K562 (cell line): ENCODE measurements around the gene CCNI. TPM values are rescaled to one million over a fixed set of nuclear protein-coding genes. Genes with fewer than 3 reads are reported as not detected.

ENCODE experiments used
- BCOR ChIP-seq: fragments of 450-650 bp; IDR thresholded peaks from 2 replicates; pipeline ENCODE4 v1.6.1; 2016
- HDAC2 ChIP-seq: fragments of 450-650 bp; IDR thresholded peaks from 2 replicates; pipeline ENCODE4 v1.6.1; 2016; ENCODE audit warnings: mild to moderate bottlenecking
- JUN ChIP-seq, 2 experiments: sonication (generic) in 1 of 2; formaldehyde crosslinking in 1 of 2; IDR thresholded peaks; 2 replicates each; pipeline versions ENCODE4 v1.6.1 to v1.8.0; 2012 to 2022; ENCODE audit warnings: borderline replicate concordance in 2 of 2, mild to moderate bottlenecking in 2 of 2, improper control_type of control experiment in 1 of 2, low read depth in 1 of 2, low read length in 1 of 2, missing genetic modification reagents in 1 of 2
- MTA1 ChIP-seq: fragments of 450-650 bp; IDR thresholded peaks from 2 replicates; pipeline ENCODE4 v1.6.1; 2017; ENCODE audit warnings: borderline replicate concordance
- MYC ChIP-seq, 2 experiments: fragments of 250-450 bp in 1 of 2; sonication (Bioruptor Pico) in 1 of 2; IDR thresholded peaks; 2 replicates each; pipeline versions ENCODE4 v1.5.1 to v1.6.1; 2012 to 2021; ENCODE audit warnings: low read depth in 2 of 2, borderline replicate concordance in 1 of 2, improper control_type of control experiment in 1 of 2, low read length in 1 of 2, mild to moderate bottlenecking in 1 of 2, moderate library complexity in 1 of 2
- RFX5 ChIP-seq: IDR thresholded peaks from 2 replicates; pipeline ENCODE4 v1.6.1; 2011; ENCODE audit warnings: low read depth, mild to moderate bottlenecking, improper control_type of control experiment, low read length
- TARDBP ChIP-seq: fragments of 450-650 bp; IDR thresholded peaks from 2 replicates; pipeline ENCODE4 v1.6.1; 2016
- ZNF224 ChIP-seq: sonication (generic); formaldehyde crosslinking; IDR thresholded peaks from 2 replicates; pipeline ENCODE4 v1.8.0; 2022; ENCODE audit warnings: mild to moderate bottlenecking, missing genetic modification reagents
- ZNF311 ChIP-seq: fragments of 250-450 bp; sonication (Bioruptor Pico); IDR thresholded peaks from 2 replicates; pipeline ENCODE4 v1.4.0; 2020; ENCODE audit warnings: mild to moderate bottlenecking, moderate library complexity
- polyA plus RNA-seq, 8 experiments: library from polyadenylated mRNA; depleted of rRNA in 4 of 8; stranded (reverse) in 5 of 8; unstranded in 3 of 8; fragments of >200 nt; fragmentation: Nextera tagmentation in 2 of 8; fragmentation: Illumina TruSeq in 1 of 8; extraction: Ambion mirVana in 2 of 8; extraction: Trizol in 1 of 8; gene quantifications; 2 replicates each; pipeline versions ENCODE4 v1.2.1 to v1.2.3, GENCODE V29; 2011 to 2014; ENCODE audit warnings: inconsistent platforms in 1 of 8, missing spikeins in 1 of 8
- total RNA-seq, 7 experiments: library from RNA; depleted of rRNA in 6 of 7; stranded (reverse); fragments of >200 nt in 6 of 7; fragmentation: Illumina TruSeq in 2 of 7; extraction: Trizol in 2 of 7; gene quantifications; 2 replicates each; pipeline versions ENCODE4 v1.2.1 to v1.2.3, GENCODE V29; 2011 to 2021; ENCODE audit warnings: low replicate concordance in 1 of 7
- TF ChIP-seq, protein P1 (sequence below): fragments of 250-450 bp; sonication (Bioruptor Pico); IDR thresholded peaks from 2 replicates; pipeline ENCODE4 v1.9.0; 2021; ENCODE audit warnings: mild to moderate bottlenecking
- TF ChIP-seq, protein P2 (sequence below), 2 experiments: fragments of 450-650 bp in 1 of 2; sonication (generic) in 1 of 2; formaldehyde crosslinking in 1 of 2; IDR thresholded peaks in 1 of 2; conservative IDR thresholded peaks in 1 of 2; 2 replicates each; pipeline versions ENCODE4 v1.6.1 to v1.8.1; 2016 to 2023; ENCODE audit warnings: mild to moderate bottlenecking in 2 of 2, moderate library complexity in 2 of 2, inconsistent platforms in 1 of 2, missing genetic modification reagents in 1 of 2
- TF ChIP-seq, protein P3 (sequence below), 2 experiments: fragments of 450-650 bp; IDR thresholded peaks; 2 replicates each; pipeline ENCODE4 v1.6.1; 2016; ENCODE audit warnings: mild to moderate bottlenecking in 2 of 2, borderline replicate concordance in 1 of 2, low read depth in 1 of 2, moderate library complexity in 1 of 2
- TF ChIP-seq, protein P4 (sequence below): fragments of 450-650 bp; IDR thresholded peaks from 2 replicates; pipeline ENCODE4 v1.6.1; 2016; ENCODE audit warnings: borderline replicate concordance

CCNI gene
- total and polyA plus RNA-seq, 9 of the 15 experiments (the other 6 are each of a cell fraction or from before 2014, with no cell fraction given) = 43.3 to 159 (median 98.5) TPM

DNA sequence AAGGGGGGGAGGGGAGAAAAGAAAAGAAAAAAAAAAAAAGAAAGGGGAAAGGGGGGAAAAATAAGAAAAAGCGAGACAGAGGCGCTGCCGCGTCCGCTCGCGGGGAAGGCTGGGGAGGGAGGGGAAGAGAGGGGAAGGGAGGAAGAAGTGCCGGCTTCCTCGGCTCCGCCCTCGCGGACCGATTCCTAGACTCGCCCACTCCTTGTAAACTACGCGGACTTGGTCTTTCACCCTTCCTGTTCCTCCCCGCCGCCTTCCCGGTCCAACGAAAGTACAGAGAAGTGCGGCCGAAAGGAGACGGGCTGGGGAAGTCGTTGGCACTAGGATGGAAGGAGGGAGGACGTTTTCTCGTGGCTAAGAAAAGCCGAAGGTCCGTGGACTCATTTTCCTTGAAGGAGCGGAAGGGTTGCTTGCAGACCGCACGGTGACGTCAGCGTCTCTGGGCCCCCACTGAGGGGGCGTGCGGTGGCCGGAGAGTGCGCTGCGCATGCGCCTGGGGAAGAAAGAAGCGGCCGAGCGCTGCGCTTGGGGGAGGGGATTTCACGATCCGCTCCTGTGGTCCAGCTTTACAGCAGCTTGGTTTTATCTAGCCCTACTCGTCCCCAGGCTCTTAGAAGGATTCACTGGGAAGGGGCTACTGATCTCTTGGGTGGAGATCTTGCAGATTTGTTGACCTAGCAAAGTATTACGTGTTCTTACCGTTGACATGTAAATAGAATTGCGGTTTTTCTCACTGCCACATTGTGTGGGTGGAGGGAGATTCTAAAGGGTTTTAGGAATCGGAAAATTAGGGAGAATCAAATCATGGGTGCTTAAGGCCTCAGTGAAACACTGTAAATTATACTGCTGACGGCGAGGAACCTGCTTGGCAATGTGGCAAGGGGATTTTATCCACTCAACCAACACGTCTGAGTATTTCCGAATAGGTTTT, at the start of gene CCNI (continued):
- no peak for TF ChIP-seq ZNF224 (CRISPR knock-in tag)
- TF ChIP-seq HDAC2 = peak; percentile 96
- no peak for TF ChIP-seq RFX5
- peak; percentile 92 for TF ChIP-seq JUN (IDR thresholded peaks at IDR 0.05; ENCODE audit: borderline replicate concordance, low read depth, low read length)
- TF ChIP-seq JUN (CRISPR knock-in tag; IDR thresholded peaks at IDR 0.05; ENCODE audit: borderline replicate concordance) = peak; percentile 99
- TF ChIP-seq, protein P1, sequence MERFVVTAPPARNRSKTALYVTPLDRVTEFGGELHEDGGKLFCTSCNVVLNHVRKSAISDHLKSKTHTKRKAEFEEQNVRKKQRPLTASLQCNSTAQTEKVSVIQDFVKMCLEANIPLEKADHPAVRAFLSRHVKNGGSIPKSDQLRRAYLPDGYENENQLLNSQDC = no peak
- TF ChIP-seq TARDBP = peak; percentile 76
- no peak for TF ChIP-seq ZNF311
- TF ChIP-seq MYC (IDR thresholded peaks at IDR 0.05; ENCODE audit: low read depth, low read length) = peak; percentile 66; the same call in 1 of the 2 replicates
- peak; percentile 74 for TF ChIP-seq MYC (CRISPR knock-in tag; IDR thresholded peaks at IDR 0.05; ENCODE audit: borderline replicate concordance, low read depth)
- TF ChIP-seq, protein P2, sequence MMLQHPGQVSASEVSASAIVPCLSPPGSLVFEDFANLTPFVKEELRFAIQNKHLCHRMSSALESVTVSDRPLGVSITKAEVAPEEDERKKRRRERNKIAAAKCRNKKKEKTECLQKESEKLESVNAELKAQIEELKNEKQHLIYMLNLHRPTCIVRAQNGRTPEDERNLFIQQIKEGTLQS (IDR thresholded peaks at IDR 0.05) = peak; percentile 100
- TF ChIP-seq, protein P2 (CRISPR knock-in tag; conservative IDR thresholded peaks at IDR 0.05) = peak; percentile 100
- TF ChIP-seq, protein P3, sequence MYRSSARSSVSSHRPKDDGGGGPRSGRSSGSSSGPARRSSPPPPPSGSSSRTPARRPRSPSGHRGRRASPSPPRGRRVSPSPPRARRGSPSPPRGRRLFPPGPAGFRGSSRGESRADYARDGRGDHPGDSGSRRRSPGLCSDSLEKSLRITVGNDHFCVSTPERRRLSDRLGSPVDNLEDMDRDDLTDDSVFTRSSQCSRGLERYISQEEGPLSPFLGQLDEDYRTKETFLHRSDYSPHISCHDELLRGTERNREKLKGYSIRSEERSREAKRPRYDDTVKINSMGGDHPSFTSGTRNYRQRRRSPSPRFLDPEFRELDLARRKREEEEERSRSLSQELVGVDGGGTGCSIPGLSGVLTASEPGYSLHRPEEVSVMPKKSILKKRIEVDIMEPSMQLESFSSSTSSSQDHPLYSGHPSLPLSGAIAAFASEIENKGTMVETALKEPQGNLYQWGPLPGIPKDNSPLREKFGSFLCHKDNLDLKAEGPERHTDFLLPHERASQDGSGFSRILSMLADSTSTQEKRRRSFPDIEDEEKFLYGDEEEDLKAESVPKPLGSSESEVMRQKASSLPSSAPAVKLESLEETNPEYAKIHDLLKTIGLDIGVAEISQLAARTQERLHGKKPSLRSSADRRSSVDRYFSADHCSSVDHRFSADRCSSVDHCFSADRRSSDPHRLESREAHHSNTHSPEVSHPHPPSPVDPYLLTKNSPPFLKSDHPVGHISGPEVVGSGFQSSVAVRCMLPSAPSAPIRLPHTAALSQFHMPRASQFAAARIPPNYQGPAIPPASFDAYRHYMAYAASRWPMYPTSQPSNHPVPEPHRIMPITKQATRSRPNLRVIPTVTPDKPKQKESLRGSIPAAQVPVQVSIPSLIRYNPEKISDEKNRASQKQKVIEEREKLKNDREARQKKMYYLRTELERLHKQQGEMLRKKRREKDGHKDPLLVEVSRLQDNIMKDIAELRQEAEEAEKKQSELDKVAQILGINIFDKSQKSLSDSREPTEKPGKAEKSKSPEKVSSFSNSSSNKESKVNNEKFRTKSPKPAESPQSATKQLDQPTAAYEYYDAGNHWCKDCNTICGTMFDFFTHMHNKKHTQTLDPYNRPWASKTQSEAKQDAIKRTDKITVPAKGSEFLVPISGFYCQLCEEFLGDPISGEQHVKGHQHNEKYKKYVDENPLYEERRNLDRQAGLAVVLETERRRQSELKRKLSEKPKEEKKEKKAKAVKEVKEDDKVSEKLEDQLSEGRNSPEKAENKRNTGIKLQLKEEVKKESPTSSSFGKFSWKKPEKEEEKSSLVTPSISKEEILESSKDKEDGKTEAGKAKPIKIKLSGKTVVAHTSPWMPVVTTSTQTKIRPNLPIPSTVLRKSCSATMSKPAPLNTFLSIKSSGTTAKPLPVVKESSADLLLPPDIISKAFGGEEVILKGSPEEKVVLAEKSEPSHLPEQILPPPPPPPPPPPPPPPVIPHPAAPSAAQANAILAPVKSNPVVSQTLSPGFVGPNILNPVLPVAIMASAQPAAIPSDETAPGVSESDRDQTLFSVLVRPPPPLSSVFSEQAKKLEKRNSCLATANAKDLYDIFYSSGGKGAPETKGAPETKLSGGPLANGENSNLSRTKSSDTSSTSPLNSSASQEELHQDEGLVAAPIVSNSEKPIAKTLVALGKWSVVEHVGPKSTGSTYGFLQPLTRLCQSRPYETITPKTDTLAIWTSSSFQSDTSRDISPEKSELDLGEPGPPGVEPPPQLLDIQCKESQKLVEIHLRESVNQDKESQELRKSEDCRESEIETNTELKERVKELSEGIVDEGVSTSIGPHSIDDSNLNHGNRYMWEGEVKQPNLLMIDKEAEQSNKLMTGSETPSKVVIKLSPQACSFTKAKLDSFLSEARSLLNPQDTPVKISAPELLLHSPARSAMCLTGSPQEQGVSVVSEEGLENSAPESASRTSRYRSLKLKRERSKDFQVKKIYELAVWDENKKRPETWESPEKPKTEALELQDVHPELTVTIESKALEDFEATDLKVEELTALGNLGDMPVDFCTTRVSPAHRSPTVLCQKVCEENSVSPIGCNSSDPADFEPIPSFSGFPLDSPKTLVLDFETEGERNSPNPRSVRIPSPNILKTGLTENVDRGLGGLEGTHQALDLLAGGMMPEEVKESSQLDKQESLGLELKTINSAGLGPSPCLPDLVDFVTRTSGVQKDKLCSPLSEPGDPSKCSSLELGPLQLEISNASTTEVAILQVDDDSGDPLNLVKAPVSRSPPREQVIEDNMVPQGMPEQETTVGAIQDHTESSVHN (IDR thresholded peaks at IDR 0.05; ENCODE audit: borderline replicate concordance in 1 of 2, low read depth in 1 of 2) = peak in 1 of 2 experiments; percentile 85; a peak in 1 of 4 replicates
- peak; percentile 85; the same call in 1 of the 2 replicates for TF ChIP-seq MTA1
- TF ChIP-seq, protein P4, sequence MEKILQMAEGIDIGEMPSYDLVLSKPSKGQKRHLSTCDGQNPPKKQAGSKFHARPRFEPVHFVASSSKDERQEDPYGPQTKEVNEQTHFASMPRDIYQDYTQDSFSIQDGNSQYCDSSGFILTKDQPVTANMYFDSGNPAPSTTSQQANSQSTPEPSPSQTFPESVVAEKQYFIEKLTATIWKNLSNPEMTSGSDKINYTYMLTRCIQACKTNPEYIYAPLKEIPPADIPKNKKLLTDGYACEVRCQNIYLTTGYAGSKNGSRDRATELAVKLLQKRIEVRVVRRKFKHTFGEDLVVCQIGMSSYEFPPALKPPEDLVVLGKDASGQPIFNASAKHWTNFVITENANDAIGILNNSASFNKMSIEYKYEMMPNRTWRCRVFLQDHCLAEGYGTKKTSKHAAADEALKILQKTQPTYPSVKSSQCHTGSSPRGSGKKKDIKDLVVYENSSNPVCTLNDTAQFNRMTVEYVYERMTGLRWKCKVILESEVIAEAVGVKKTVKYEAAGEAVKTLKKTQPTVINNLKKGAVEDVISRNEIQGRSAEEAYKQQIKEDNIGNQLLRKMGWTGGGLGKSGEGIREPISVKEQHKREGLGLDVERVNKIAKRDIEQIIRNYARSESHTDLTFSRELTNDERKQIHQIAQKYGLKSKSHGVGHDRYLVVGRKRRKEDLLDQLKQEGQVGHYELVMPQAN = peak; percentile 70
- TF ChIP-seq BCOR = peak; percentile 78
